22Rv1 (cell line): ENCODE results near the gene KRTAP10-10.

Source experiments
- ZFX ChIP-seq: fragments of 450-650 bp; IDR thresholded peaks from 2 replicates; pipeline ENCODE4 v1.6.1; 2017; ENCODE audit warnings: antibody characterized with exemption, borderline replicate concordance
- TF ChIP-seq, protein P1 (sequence below): fragments of 450-650 bp; IDR thresholded peaks from 2 replicates; pipeline ENCODE4 v1.5.1; 2017; ENCODE audit warnings: mild to moderate bottlenecking

DNA sequence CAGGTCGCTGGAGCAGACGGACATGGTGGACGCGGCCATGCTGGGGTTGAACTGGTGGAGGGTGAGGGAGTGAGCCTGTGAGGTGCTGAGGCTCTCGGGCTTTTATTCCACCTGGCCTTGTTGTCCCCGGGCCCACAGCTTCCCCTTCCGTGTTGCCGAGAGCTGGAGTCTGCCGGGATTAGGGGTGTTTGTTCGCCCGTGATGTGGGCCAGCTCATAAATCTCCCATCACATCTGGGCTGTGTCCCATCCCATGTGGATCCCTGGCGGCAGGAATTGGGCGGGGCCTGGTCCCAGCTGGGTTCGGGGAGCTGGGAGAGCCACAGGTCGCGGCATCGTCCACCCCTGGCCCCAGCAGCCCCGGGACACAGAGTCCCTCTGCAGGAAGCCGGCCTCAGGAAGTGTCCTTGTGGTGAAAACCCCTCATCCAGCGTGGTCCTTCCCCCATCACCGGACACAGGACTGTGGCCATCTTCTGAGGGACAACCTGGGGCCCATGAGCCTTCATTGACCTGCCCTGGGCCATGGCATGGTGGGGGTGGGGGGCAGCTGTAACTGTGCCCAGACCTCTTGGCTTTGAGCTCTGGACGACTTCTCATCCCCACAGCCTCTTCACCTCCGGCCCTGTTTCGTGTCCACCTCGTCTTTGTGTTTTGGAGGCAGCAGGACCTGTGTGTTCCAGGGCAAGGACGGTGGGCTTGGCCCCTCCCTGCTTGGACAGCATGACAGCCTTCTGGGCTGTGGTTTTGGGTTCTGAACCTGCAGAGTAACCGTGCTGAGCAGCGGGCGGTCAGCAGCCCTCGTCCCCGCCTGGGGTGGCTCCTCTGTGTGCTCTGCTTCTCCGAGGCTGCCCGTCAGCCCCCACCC lies 44.5 kb upstream of the KRTAP10-10 start, which contains the start of gene KRTAP10-6:
- TF ChIP-seq, protein P1, sequence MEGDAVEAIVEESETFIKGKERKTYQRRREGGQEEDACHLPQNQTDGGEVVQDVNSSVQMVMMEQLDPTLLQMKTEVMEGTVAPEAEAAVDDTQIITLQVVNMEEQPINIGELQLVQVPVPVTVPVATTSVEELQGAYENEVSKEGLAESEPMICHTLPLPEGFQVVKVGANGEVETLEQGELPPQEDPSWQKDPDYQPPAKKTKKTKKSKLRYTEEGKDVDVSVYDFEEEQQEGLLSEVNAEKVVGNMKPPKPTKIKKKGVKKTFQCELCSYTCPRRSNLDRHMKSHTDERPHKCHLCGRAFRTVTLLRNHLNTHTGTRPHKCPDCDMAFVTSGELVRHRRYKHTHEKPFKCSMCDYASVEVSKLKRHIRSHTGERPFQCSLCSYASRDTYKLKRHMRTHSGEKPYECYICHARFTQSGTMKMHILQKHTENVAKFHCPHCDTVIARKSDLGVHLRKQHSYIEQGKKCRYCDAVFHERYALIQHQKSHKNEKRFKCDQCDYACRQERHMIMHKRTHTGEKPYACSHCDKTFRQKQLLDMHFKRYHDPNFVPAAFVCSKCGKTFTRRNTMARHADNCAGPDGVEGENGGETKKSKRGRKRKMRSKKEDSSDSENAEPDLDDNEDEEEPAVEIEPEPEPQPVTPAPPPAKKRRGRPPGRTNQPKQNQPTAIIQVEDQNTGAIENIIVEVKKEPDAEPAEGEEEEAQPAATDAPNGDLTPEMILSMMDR = no peak
- TF ChIP-seq ZFX = no peak
